ENCODE measurements around the gene FTCDNL1.
A peak's percentile ranks its signal among the peaks of the same experiment; 100 is the strongest.

The FTCDNL1 gene

DNA sequence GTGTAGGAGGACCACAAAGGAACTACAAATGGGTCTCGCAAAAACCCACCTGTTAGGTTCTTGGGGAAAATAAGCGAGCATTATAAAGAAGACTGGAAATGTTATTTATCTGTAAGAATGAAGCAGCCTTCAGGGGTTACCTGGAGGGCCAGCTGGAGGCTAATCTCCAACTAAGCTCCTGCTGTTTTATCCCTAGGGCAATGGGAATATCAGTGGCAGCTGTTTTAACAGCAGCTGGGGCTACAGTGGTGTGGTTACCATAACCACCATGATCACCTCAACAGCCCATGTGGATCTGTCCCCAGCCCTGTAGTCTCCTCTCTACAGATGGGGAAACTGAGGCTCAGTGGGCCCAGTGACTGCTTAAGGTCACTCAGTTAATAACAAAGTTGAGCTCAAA is 108.1 kb downstream of the FTCDNL1 start:
- DNase-seq (ENCODE audit: low spot score) = no peak

DNA sequence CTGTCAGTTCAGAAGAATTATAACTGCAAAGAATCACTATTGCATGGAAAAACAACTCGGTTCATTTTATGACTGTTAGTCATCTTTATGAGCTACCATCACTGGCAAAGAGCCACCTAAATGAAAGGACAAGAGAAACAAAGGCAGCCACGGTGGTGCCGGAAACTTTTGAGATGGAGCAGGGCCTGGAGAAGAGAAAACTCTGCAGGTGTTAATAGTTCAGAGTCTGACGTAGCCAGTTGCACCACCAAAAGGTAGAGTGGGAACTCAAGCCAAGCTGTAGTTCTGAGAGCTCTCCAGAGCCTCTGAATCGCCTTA is 110.9 kb downstream of the FTCDNL1 start:
- no peak for DNase-seq (ENCODE audit: low spot score)

DNA sequence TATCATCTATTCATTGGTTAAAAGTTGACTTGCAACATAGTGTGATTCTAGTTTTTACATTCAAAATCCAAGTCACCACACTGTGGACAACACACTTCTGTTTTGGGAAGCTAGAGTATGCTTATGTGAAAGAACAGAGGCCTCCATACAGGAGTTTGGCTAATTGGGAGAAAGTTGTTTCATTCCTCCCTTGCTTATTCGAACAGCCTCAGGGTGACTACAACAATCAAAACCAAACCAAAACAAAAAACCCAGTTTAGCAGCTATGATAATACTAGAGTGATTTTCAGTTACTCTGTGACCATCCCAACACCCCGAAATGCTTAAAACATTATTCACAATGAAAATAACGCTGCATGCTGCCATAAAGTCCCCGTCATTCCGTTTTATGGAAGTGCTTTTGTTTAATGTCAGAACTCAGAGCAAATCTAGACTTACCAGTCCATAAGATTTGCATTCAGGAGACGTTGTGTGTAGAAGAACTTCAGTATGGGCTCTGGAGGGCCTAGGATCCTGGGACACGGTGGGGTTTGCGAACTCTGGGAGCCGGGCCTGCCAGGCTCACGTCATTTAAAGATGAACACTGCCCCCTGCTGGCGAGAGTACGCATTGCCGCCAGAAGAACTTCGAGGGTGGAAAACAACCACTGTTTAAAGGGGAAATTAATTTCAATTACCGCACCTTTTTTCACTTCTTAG is 111.4 kb downstream of the FTCDNL1 start:
- DNase-seq (ENCODE audit: low spot score) = peak; percentile 79

DNA sequence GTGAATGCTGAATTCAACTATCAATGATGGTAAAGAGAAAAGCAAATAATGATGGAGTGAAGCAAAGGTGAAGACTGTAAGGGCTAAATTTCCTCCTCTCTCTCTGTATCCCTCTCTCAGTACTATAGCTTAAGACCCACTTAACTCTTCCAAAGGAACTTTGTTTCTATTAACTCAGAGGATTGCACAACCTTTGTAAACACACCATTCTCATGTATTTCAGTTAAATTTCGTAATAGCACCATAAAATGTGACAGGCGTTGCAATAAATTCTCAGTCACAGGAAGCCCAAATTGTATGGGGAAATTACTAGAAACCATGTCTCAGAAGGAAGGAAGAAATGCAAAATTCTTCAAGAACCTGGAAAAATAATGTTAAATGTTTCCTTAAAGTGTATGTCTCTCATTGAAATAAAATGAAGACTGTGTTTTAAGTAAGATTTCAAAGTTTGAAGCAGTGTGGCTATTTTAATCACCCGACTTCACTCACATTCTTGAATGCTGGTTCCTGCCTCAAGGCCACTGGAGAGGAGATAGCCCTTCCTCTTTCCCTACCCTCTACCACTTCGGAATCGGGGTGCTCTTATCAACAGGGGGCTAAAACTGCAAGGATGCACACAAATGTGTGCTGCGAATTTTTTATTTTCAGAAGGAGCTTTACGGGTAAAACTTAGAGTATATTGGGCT is 112.1 kb downstream of the FTCDNL1 start:
- no peak for DNase-seq (ENCODE audit: low spot score)

DNA sequence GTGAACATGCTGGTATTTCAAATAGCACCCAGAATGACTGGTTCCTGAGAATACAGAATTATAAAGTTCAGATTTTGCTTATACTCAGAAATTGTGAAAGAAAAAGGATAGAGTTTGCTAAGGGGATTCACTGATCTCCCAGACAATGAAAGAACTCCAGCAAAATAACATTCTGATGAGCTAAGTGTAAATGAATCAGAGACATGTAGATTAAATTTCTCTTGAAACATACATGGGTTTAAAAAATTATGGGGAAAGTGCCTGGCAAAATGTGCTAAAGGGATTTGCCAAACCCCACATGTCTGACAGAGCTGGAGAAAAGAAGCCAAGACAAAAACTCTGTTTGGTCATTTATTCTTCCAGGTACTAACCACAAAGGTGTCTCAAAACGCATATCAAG is 116.3 kb downstream of the FTCDNL1 start:
- DNase-seq (ENCODE audit: low spot score) = no peak

DNA sequence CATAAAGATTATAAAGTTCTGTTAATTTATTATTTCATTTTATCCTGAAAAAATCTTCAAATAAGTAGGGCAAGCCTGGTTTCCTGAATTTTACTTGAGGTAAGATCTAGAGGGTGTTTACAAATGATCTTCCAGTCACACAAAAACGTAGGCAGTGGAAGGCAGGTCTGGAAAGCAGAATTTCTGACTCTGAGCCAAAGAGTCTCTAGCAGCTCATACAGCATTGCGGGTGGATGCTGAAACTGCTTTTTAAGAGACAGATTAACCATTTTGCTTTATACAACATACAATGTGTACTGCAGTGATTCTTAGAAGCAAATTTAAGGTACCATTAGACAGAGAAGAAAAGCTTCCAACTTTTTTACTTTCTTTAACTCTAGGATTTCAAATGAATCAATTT is 117.0 kb downstream of the FTCDNL1 start:
- no peak for DNase-seq (ENCODE audit: low spot score)

DNA sequence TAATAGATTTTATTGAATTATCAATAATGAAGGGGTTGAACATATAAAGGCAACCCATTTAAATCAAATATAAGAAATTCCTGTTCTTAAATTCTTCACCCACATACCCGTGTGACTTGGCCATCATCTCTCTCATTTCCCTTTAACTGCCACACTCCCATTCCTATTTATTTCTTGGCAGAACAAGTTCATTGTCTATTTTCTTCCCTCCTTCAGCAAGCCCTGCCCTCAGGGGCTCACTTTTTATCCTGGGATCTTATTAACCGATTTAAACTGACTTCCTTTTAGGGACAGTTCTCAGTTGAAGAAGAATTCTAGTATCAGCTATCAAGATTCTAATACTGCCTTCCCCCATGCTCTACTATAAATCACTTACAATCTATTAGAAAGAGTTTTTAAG is 123.2 kb downstream of the FTCDNL1 start:
- DNase-seq (ENCODE audit: low spot score) = no peak

DNA sequence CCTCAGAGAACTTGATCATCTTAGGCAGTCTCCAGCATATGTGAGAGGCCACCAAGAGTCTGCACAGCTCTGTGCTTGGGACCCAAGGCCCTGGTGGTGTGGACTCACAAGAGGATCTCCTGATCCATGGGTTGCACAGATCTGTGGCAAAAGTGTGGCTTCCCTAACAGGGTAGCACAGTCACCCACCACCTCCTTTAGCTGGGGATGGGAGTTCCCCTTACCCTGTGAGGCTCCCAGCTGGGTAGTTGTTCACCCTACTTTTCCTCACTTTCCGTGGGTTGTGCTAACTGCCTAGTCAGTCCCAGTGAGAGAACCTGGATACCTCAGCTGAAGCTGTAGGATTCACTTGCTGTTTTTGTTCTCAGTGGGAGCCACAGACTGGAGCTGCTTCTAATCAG is 123.7 kb downstream of the FTCDNL1 start:
- DNase-seq (ENCODE audit: low spot score) = no peak

DNA sequence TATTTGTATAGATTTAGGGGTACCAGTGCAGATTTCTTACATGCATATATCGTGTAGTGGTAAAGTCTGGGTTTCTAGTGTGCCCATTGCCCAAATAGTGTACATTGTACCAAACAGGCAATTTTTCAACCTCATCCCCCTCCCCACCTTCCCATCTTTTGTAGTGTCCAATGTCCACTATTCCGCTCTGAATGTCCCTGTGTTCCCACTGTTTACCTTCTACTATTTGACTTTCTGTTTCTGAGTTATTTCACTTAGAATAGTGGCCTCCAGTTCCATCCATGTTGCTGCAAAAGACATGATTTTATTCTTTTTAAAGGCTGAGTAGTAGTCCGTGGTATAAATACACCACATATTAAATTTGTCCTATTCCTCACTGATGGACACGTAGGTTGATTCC is 132.9 kb downstream of the FTCDNL1 start:
- no peak for DNase-seq (ENCODE audit: low spot score)

DNA sequence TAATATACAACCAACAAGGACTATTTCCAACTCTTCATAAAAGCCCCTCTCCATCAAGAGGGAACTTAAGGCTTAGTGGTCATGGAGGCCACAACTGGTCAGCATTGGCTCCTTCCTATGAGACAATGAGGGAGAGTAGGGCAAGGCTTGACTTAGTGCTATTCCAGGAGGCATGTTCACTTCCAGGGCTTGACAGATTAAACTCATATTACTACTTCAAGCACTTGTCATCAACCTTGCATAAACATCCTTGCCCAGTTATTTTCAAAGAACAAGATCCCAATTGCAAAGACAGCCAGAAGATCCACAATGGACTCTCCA is 133.4 kb downstream of the FTCDNL1 start:
- no peak for DNase-seq (ENCODE audit: low spot score)

DNA sequence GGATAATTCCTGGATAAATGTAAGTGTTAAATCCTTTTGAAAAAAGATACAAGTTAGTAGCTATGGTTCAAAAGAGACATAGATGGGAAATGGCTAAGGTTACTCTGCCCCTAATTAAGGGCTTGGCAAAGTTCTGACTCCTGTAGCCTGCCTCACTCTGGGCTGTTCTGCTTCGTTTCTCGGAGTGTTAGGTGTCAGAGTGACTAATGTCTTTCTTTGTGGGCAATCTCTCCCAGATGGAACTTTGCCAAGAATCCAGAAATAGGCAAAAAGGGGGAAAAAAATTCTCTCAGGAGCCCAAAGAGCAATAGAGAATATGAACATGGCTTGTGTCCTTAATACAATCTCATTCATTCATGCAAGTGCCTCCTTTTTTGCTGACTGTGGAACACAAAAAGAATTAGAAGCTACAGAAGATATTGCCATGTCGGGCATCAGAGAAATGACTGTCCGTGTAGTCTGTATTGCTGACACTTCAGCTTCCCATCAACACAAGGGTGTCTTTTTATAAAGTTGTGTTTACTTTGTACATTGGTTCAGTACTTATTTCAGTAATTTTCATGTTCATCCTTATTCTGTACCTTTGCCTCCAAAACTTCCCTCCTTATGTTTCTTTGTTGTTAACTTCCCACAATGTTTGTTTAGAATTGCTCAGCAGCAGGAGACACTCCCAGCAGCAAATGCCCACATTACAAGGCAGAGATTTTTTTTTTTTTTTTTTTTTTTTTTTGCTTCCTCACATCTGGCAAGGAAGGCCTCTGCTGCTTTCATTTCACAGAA is 134.0 kb downstream of the FTCDNL1 start:
- DNase-seq (ENCODE audit: low spot score) = no peak

DNA sequence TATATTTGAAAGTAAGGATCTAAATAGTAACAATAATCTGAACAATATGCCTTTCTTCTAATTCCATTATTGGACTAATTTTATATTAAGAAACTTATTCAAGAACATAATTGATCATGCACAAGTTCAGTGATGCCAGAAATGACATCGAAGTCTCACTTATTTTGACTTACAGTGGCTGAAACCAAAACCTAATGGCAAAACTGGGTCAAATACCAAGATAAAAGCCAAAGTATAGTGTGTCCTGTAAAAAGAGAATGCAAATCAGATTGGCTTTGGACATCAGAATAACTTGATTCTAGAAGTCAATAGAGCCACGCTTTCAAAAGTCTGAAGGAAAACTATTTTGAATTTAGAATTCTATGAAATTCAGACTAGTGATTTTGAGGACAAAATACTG is 137.2 kb downstream of the FTCDNL1 start:
- no peak for DNase-seq (ENCODE audit: low spot score)

DNA sequence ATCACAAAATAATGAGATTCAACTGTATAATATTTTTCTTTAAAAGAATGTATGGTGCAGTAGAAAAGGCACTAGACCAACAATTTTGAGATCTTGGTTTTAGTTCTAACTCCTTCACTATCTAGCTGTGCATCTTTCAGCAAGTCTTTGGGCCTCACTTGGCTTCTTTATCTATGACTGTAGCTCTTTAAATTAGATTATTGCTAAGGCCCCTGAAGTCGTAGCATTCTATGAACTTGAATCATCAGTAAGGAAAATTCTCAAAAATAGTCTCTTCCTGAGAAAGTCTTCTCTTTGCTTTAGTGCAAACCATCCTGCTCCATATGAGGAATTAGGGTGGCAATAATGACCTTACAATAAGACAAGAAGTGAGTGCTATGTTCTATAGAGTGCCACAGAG is 140.4 kb downstream of the FTCDNL1 start:
- no peak for DNase-seq (ENCODE audit: low spot score)
